SHP77 (cell line): ENCODE results near the gene ASB13.

Source experiments
- DNase-seq, 2 experiments: peaks; one replicate each; lab custom pipeline; 2025; lab: John Stamatoyannopoulos, UW

The ASB13 gene

GRCh38 chr10:5669604-5670003 lies 3.2 kb upstream of the ASB13 start:
- no peak for DNase-seq

DNA sequence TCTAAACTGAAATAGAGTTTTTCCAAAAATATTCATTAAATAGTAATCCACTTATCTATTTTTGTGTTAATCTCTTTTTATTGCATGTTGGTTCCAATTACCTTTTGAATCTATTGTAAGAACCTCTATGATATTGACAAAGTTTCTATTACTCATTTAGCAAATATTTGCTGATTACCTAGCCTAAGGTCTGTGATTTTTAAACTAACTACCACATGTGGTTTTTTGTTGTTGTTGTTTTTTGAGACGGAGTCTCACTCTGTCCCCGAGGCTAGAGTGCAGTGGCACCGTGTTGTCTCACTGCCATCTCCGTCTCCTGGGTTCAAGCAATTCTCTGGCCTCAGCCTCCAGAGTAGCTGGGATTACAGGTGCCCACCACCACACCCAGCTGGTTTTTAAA lies 2.0 kb upstream of the ASB13 start:
- DNase-seq = no peak

DNA sequence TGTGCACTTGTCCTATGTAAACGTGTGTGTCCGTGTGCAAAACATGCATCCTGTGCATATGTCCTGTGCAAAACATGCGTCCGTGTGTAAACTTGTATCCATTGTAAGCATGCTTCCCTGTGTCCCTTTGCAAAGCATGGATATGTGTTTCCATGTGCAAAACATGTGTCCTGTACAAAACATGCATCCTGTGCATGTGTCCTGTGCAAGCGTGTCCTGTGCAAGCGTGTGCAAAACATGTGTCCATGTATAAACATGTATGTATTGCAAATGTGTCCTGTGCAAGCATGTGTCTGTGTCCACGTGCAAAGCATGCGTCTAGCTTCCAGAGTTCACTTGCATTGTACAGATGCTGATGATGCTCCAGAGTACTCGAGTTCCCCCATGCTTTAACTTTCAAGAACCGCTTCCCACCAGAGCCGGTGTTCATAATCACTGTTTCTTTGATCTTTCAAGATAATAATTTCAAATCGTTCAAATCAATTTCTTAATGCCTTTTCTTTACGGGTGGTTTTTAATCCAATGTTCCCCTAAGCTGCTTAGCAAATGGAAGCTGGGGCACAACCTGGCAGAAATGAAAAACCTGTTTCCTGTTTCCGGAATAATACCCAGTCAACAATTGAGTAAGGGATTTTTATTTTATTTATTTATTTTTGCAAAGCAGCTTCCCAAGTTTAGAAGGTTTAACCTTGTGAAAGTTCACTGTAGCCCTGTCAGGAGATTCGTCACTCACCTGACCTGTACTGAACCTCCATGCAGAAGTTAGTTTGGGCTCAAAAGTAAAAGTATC lies 641 bp upstream of the ASB13 start:
- DNase-seq = no peak

GRCh38 chr10:5665373-5666007 lies 905 bp downstream of the ASB13 start:
- no peak for DNase-seq

- no peak for DNase-seq
These were observed 2.5 kb downstream of the ASB13 start for GRCh38 chr10:5663692-5664427.

- no peak for DNase-seq
These were observed 3.5 kb downstream of the ASB13 start for GRCh38 chr10:5662708-5663579.

GRCh38 chr10:5661043-5661442 lies 5.4 kb downstream of the ASB13 start:
- DNase-seq = no peak

DNA sequence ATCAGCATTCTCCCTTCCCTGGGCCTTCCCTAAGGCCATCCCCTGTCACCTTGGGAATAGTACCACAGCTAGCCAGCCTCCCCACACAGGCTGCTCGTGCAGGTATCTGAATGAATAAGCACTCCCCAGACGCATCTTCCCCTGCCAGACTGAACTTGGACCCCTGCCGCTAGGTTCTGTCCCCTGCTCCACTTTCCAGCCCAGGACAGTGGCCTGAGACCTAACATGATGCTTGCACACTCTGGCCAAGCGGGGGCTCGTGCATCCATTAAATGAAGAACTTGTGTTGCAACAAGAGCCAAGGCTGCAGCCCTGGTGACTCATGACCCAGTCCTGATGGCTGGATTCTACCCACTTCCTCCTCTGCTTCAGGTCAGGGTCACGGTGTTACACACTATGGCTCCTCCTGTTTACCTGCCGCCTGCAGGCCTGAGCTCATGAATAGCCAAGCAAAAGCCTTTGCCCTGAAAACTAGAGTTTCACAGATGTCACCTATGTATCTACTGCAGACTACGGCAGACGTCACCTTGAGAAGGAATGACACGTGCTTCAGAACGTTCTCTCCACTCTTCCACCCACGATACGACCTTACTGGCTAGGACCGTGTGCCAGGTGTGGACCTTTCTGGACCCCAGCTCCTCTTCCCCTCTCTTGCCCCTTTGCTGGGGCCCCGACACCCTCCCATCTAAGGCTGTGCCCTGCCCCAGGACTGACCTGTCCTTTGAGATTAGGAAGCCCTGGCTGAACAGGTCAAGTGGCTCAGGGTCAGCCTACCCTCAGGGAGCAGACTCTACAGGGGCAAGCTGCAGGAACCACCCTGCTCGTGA lies 6.5 kb downstream of the ASB13 start:
- no peak for DNase-seq

- no peak for DNase-seq
These were observed 7.3 kb downstream of the ASB13 start for GRCh38 chr10:5658871-5659618.

- DNase-seq = no peak
These were observed 9.4 kb downstream of the ASB13 start for GRCh38 chr10:5656737-5657579.

- DNase-seq = no peak
These were observed 11.3 kb downstream of the ASB13 start for GRCh38 chr10:5655121-5655520.

GRCh38 chr10:5654218-5654755 lies 12.1 kb downstream of the ASB13 start:
- DNase-seq = no peak

GRCh38 chr10:5652746-5653145 lies 13.6 kb downstream of the ASB13 start:
- no peak for DNase-seq

DNA sequence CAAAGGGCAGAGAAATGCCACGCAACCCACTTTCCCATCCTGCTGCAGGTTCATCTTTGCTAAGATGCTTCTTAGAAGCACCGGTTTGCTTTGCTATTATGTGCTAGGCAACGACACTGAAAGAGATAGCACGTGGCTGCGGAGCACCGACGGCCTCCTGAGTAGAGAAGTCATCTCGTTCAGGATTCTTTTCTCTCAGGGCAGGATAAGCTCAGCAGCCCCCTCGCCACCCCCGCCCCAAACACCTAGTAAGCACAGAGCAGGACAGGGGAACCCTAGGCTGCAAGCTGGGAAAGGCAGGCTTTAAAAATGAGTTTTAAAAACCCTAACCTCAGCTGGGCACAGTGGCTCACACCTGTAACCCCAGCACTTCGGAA lies 15.0 kb downstream of the ASB13 start:
- DNase-seq = no peak

DNA sequence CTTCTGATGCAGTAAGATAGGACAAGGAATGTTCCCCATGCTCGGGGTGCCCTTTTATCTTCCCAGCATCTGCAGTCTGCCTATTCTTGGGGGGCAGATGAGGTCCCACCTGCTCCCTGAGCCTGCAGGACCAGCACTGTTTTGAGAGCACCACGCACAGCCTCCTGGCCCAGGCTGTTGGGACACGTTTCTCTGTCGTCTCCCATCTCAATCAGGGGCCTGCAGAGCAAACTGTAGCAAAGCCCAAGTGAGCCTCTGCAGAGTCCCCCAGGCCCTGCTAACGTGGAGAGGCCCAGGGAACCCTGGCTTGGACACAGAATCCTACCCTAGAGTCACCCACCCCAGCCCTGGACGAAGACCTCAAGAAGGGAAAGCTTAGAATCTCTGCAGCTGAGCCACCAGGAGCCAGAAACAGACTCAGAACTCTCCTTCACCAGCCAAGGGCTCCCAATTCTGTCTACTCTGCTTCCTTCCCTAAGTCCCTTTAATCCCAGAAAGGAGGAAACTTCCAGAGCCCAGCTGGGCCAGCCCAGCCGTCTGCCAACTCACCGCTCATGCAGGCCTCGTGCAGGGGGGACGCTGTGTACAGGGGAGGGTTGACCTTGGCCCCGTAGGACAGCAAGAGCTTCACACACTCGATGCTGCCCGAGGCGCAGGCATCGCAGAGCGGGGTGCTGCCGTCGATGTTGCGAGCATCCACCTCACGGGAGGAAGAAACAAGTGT lies 15.6 kb downstream of the ASB13 start:
- DNase-seq = no peak

GRCh38 chr10:5649746-5650145 lies 16.6 kb downstream of the ASB13 start:
- no peak for DNase-seq

GRCh38 chr10:5648494-5649457 lies 17.6 kb downstream of the ASB13 start:
- DNase-seq = no peak
